Measurements from ENCODE around the gene ZNF878. TPM values are rescaled to one million over a fixed set of nuclear protein-coding genes. Genes with fewer than 3 reads are reported as not detected.

The ZNF878 gene
- total RNA-seq, 1 experiment from 2014 or later: not detected

GRCh38 chr19:12064590-12065538 lies 12.1 kb upstream of the ZNF878 start, which contains the start of gene ZNF844:
TSS of gene ZNF844 (plus strand) at chr19:12064731. CDS start at chr19:12064874, 143 bp downstream.
- Histone ChIP-seq H3K9me3 (ENCODE audit: control insufficient read depth in 1 of 2, insufficient read depth in 1 of 2, low read depth in 1 of 2, low read length in 2 of 2) (peaks cover 0 to 9% of the 10 kb centered on the region in 2 experiments; a peak in 2 of 4 replicates), H3K4me1 (ENCODE audit: control insufficient read depth in 1 of 2, insufficient read depth in 2 of 2, low read length in 2 of 2) (no peaks in the 10 kb centered on the region), H4K20me1 (ENCODE audit: insufficient read depth) (no peaks in the 10 kb centered on the region), H3K9ac (ENCODE audit: low read length) (no peak within 1 kb of the TSS), H3K79me2 (ENCODE audit: insufficient read depth, low read length) (no peaks in the 10 kb centered on the region), H3K4me2 (ENCODE audit: low read length) (no peak within 1 kb of the TSS), H3K27ac (ENCODE audit: low read depth, low read length) (no peak within 1 kb of the TSS), H3K36me3 (ENCODE audit: control insufficient read depth in 1 of 2, insufficient read depth in 2 of 2, low read length in 2 of 2) (no peaks in the 10 kb centered on the region), H2AFZ (ENCODE audit: low read depth, low read length, poor library complexity, severe bottlenecking) (no peak within 1 kb of the TSS), H3K9me2 (ENCODE audit: insufficient read depth) (no peaks in the 10 kb centered on the region), H3K27me3 (ENCODE audit: insufficient read depth, low read length) (no peaks in the 10 kb centered on the region), H3K4me3 (replicated peaks in 1 of 2; ENCODE audit: low read depth in 1 of 2, low read length in 2 of 2) (no peak within 1 kb of the TSS)
- no peak for ATAC-seq
- BruUV-seq (replicated peaks): no TSS peak
- intact Hi-C loops (cut with micrococcal nuclease): no loop called here
- ChIA-PET CTCF (no interaction called here), RAD21 (ENCODE audit: low non-redundant PET in 1 of 2, low total read pairs in 2 of 2, uncharacterized antibody in 2 of 2, unreplicated experiment in 2 of 2) (no interaction called here), POLR2A (no interaction called here)
- TF ChIP-seq EZH2 (IDR thresholded peaks at IDR 0.05): no peak
- TF ChIP-seq SIN3A (IDR thresholded peaks at IDR 0.05; ENCODE audit: low read depth): no peak
- no peak for TF ChIP-seq RAD21 (IDR thresholded peaks at IDR 0.05; ENCODE audit: low read depth)
- TF ChIP-seq POLR2AphosphoS5 (IDR thresholded peaks at IDR 0.05; ENCODE audit: low read depth, low read length): no peak
- no peak for TF ChIP-seq POLR2A (IDR thresholded peaks at IDR 0.05; ENCODE audit: borderline replicate concordance, extremely low read depth, insufficient read depth, insufficient read length)
- DNase-seq (ENCODE audit: low read depth, low spot score): no peak

- DNase-seq (ENCODE audit: low read depth, low spot score): no peak
- H2AFZ ChIP-seq (ENCODE audit: low read depth, low read length, poor library complexity, severe bottlenecking): no peak overlapping the region
- RAD21 ChIA-PET (ENCODE audit: low non-redundant PET in 1 of 2, low total read pairs in 2 of 2, uncharacterized antibody in 2 of 2, unreplicated experiment in 2 of 2): no interaction called here
- H3K9me3 ChIP-seq (ENCODE audit: control insufficient read depth in 1 of 2, insufficient read depth in 1 of 2, low read depth in 1 of 2, low read length in 2 of 2): peaks cover 0 to 9% of the 10 kb centered on the region in 2 experiments; a peak in 2 of 4 replicates
- BruUV-seq (replicated peaks): no TSS peak
- CTCF ChIA-PET: interaction anchor here (1.0 kb wide), 1 partner anchor 132 kb away, joined by 3 read pairs; no protein-coding TSS in a partner anchor
- intact Hi-C loops (cut with micrococcal nuclease): no loop called here
- H3K9me2 ChIP-seq (ENCODE audit: insufficient read depth): no peaks in the 10 kb centered on the region
- no peaks in the 10 kb centered on the region for H3K4me1 ChIP-seq (ENCODE audit: control insufficient read depth in 1 of 2, insufficient read depth in 2 of 2, low read length in 2 of 2)
- ATAC-seq: no peak
- no peaks in the 10 kb centered on the region for H3K36me3 ChIP-seq (ENCODE audit: control insufficient read depth in 1 of 2, insufficient read depth in 2 of 2, low read length in 2 of 2)
- H3K9ac ChIP-seq (ENCODE audit: low read length): no peak overlapping the region
- no peak for TF ChIP-seq CBX3 (IDR thresholded peaks at IDR 0.05; ENCODE audit: low read depth)
- TF ChIP-seq CEBPB (IDR thresholded peaks at IDR 0.05; ENCODE audit: low read depth): no peak
- no peak for TF ChIP-seq POLR2A (IDR thresholded peaks at IDR 0.05; ENCODE audit: borderline replicate concordance, extremely low read depth, insufficient read depth, insufficient read length)
- H3K4me2 ChIP-seq (ENCODE audit: low read length): no peak overlapping the region
- H3K27me3 ChIP-seq (ENCODE audit: insufficient read depth, low read length): no peaks in the 10 kb centered on the region
- no peaks in the 10 kb centered on the region for H4K20me1 ChIP-seq (ENCODE audit: insufficient read depth)
- POLR2A ChIA-PET: no interaction called here
- H3K27ac ChIP-seq (ENCODE audit: low read depth, low read length): no peak overlapping the region
- no peaks in the 10 kb centered on the region for H3K79me2 ChIP-seq (ENCODE audit: insufficient read depth, low read length)
- H3K4me3 ChIP-seq (replicated peaks in 1 of 2; ENCODE audit: low read depth in 1 of 2, low read length in 2 of 2): no peak overlapping the region
Measured at GRCh38 chr19:12055784-12056183, 3.0 kb upstream of the ZNF878 start.

Data from HCT116 (cell line).